GM19324 (cell line): ENCODE data around the gene CXCL9.
A peak's percentile ranks its signal among the peaks of the same experiment; 100 is the strongest.
"Not testable (repeated sequence)": the region's sequence is repeated elsewhere in the genome, so short reads cannot be mapped to it uniquely, and the experiment has no call there.

Experiments used
- ATAC-seq: cut with Tn5 transposase; IDR thresholded peaks from one replicate; pipeline ENCODE4 v1.9.1; 2021; ENCODE audit warnings: mild to moderate bottlenecking, moderate library complexity; ENCODE audit not compliant: unreplicated experiment, low FRiP score

The CXCL9 gene

GRCh38 chr4:76007089-76007862 is at the start of gene CXCL9:
Gene CXCL9, minus strand, starts transcription at chr4:76007509. Its CDS starts 60 bp downstream, at chr4:76007449.
- ATAC-seq: no peak

DNA sequence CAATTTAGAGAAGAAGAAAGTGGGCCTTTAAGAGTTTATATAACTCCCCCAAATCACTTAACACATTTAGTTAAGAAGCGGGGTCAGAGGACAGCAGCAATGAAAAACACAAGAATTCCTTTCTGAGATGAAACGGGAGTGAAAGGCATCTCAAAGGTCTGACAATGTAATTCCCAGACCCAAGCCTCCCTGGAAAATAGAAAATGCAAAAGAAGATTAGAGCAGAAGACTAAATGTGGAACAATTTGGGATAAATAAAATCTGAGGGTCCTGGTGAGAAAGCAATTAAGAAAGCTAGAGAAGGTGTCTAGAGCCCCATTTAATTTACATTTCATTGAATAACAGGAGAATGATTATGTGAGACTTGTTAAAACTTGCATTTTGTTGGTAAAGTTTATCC is 48.1 kb upstream of the CXCL9 start:
- ATAC-seq: no peak

DNA sequence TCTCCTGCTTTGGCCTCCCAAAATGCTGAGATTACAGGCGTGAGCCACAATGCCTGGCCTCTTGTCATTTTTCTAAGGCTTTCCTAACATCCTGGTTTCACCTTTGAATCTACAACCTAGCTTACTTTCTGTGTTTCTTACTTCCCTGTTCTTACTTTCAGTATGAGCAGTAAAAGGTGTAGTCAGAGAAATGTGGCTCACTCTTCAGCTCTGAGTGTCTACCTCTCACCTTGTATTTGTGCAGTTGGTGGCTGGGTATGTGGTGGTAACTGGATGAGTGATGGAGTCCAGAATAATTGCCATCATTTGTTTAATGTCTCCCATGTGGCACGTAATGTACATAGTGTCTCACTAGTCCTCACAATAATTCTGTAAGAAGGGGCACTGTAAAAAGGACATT is 47.7 kb upstream of the CXCL9 start:
- peak; percentile 86 for ATAC-seq

GRCh38 chr4:76053730-76054129 is 46.4 kb upstream of the CXCL9 start:
- ATAC-seq: no peak

- not testable (repeated sequence) for ATAC-seq
Measured at GRCh38 chr4:76050560-76051050, 43.3 kb upstream of the CXCL9 start.

GRCh38 chr4:76049860-76050416 is 42.6 kb upstream of the CXCL9 start:
- not testable (repeated sequence) for ATAC-seq

- ATAC-seq: not testable (repeated sequence)
Measured at GRCh38 chr4:76044686-76045085, 37.4 kb upstream of the CXCL9 start.

GRCh38 chr4:76043306-76043705 is 36.0 kb upstream of the CXCL9 start:
- ATAC-seq: not testable (repeated sequence)

- not testable (repeated sequence) for ATAC-seq
Measured at GRCh38 chr4:76042241-76042998, 35.1 kb upstream of the CXCL9 start.

DNA sequence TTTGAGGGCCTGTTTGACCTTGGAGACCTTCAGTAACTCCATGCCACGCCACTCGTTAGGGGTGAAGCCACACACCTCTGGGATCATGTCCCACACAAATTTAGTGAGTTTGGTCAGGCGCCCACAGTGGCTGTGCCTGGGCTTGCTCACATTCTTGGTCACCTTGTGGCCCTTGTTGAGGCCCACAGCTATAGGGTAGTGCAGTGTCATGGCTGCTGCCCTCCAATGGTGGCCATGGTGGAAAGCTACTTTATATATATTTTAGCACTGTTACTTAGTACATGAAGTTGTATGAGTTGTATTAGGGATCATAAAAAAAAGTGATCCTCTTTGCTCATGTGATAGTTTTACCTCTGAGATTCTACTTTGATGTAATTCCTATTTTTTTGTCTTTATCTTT is 29.5 kb upstream of the CXCL9 start:
- no peak for ATAC-seq

DNA sequence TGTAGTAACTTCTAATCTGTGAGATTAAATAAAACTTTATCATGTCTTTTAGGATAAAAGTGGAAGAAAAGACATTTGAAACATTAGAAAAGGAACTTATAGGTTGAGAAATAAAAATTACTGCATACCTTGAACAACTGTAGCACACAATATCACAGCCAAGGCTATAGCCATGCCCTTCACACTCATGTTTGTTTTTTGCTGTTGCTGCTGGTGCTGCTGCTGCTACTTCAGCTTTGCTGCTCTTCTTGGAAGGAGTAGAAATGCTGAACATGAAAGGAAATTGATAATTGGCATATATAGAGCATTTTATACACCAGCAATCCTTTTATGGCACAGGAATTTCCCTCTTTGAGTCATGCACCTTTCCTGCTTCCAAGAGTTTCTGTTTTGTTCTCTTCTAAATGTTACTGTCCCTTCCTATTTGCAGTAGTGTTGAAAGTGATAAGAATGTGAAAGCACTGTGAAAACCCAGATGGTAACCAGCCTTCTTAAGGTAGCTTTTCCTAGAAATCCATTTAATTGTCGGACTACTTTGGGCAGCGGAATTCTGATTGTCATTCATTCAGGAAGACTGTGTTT is 28.6 kb upstream of the CXCL9 start, which contains the start of gene CXCL11:
Gene CXCL11, minus strand, starts transcription at position 272 of the 582 bp plus-strand sequence. Its CDS starts 83 bp downstream, at position 189.
- no peak for ATAC-seq

- peak; percentile 67 for ATAC-seq
Measured at GRCh38 chr4:76035141-76035540, 27.8 kb upstream of the CXCL9 start.

DNA sequence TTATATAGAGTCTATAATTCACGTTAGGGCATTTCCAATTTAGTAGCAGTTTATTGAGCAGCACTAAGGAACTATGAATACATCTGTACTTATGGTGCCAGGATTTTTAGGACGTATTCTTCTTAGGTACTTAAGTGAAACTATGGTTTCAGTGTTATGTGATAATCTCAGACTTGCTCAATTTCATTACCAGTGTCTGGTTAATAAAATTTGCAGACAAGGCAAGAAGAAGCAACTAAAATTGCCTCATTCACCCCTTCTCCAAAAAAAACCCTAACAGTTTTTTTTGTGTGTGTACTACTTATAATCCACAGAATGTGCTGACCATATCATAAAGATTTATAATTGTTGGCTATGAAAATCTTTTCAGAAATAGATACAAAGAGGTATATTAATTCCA is 22.0 kb upstream of the CXCL9 start:
- no peak for ATAC-seq

DNA sequence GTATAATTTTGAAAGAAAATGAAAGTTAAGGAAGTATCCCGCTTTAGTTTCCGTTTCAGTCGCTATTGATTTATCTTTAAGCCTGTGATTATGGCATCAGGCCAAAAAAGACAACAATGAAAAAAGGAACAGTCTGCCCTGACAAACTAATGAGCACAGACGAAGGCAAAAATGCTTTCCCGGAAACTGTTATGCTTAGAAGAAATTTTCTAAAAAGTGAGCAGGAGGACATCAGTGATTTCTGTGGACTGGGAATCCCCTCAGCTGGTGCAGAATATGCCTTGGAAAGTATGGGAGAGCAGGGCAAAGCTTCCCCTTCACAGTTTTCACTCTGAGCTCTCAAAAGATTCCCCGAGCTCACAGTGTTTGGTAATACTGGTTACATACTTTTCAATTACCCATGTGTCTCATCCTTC is 21.0 kb upstream of the CXCL9 start:
- ATAC-seq: no peak

DNA sequence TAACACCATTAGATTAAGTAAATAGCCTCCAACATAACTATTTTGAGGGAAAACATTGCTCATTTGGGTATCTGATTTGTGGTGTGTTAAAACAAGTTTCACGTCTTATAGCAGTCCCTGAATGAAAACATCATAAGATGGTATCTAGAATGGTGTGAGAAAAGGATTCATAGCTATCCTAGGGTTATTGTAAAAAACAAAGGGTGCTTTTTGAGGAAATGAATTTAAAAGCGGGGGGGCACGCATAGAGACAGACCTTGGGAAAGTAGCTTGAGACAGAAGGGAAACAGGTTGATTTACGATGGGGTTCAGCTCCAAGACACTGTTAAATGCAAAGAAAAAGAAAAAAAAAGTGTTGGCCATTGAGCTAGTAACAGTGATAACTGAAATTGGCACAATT is 16.8 kb upstream of the CXCL9 start:
- no peak for ATAC-seq

- ATAC-seq: no peak
Measured at GRCh38 chr4:76023389-76023788, 16.1 kb upstream of the CXCL9 start, which contains the start of gene CXCL10. Gene CXCL10, minus strand, starts transcription at chr4:76023497. Its CDS starts 66 bp downstream, at chr4:76023431.

DNA sequence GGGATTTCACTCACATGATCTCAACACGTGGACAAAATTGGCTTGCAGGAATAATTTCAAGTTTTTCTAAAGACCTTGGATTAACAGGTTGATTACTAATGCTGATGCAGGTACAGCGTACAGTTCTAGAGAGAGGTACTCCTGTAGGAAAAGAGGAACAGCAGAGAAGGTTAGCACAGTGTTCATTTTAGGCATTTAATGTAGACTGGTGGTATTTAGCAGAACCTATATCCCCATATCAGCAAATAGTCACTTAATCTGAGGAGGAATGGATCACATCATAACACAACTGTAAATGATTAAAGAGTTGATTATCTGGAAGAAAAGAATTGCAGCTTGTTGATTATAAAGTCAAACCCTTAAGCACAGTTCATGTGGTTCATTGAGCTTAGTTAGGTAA is 15.4 kb upstream of the CXCL9 start:
- no peak for ATAC-seq

DNA sequence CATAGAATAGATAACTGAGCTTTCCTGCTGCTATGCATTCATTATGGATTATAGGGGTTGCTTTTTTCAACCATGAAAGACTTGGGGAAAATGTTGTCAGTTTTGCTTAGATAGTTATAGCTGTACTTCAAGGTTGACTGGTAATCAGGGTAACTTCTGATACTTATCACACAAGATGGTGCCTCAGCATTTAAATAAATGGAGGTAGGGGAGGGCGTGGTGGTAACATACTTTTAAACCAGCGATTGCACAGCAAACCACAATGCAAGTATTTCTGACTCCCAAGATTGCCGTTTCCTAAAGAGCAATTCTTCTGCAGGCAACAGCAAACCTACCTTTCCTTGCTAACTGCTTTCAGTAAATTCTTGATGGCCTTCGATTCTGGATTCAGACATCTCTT is 14.7 kb upstream of the CXCL9 start:
- no peak for ATAC-seq

DNA sequence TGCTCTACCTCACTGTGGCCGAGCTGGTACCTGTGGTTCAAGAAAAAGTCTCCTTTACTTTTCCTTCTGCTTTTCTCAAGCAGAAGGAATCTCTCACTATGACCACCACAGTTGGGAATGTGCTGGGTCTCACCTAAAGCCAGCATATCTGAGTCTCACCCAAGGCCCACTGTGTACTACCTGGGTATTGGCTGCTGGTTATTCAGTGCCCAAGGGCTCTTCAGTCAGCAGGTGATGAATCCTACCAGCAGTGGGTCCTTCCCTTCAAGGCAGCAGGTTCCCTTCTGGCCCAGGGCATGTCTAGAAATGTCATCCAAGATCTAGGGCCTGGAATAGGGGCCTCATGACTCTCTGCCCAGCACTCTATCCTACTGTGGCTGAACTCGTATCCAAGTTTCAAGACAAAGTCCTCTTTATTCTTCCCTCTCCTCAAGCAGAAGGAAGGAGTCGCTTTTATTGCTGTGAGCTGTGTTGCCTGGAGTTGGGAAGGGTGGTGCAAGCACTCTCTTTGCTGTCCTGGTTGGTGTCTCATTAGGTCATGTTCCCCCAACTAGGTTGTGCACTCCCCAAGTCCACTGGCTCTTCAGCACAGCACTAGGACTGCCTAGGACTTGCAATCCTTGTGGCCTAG is 9.9 kb upstream of the CXCL9 start:
- no peak for ATAC-seq

DNA sequence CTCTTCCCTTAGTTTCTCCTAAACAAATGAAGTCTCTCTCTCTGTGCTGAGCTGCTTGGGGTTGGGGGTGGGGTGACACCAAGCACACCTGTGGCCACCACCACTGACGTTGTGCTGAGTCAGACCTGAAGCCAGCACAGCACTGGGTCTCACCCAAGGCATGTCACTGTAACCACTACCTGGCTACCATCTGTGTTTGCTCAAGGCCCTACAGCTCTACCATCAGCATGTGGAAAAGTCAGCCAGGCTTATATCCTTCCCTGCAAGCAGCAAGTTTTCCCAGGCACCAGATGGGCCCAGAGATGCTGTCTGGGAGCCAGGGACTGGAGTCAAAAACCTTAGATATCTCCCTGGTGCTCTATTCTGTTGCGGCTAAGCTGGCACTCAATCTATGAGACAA is 9.1 kb upstream of the CXCL9 start:
- ATAC-seq: peak; percentile 61
